Small intestine (tissue), 7 donors: ENCODE data around the gene KLK15. TPM values are rescaled to one million over a fixed set of nuclear protein-coding genes. Genes with fewer than 3 reads are reported as not detected.
A peak's percentile ranks its signal among the peaks of the same experiment; 100 is the strongest.

Experiments used
- DNase-seq, 2 donors: peaks; one replicate each; pipeline versions ENCODE4 v3.0.0 to v3.0.0-alpha.2; 2013
- FAIRE-seq: peaks from 2 replicates; lab custom pipeline; 2012; peaks lifted over from hg19 to GRCh38; lab: Jason Lieb, UNC
- H3K27ac ChIP-seq, 3 donors: one replicate each; pipeline ENCODE4 v1.5.1; 2013; ENCODE audit warnings: low read length in 2 of 3, mild to moderate bottlenecking in 2 of 3, control low read depth in 1 of 3, inconsistent platforms in 1 of 3, low read depth in 1 of 3, moderate library complexity in 1 of 3
- H3K27me3 ChIP-seq, 3 donors: one replicate each; pipeline ENCODE4 v1.6.1; 2013; ENCODE audit warnings: low read length in 3 of 3, inconsistent platforms in 1 of 3; ENCODE audit not compliant: control insufficient read depth in 3 of 3, insufficient read depth in 3 of 3
- H3K36me3 ChIP-seq, 3 donors: one replicate each; pipeline ENCODE4 v1.6.1; 2013; ENCODE audit warnings: low read length in 3 of 3, inconsistent platforms in 1 of 3, low read depth in 1 of 3, mild to moderate bottlenecking in 1 of 3, moderate library complexity in 1 of 3; ENCODE audit not compliant: control insufficient read depth in 3 of 3, insufficient read depth in 2 of 3
- H3K4me1 ChIP-seq, 3 donors: one replicate each; pipeline ENCODE4 v1.6.1; 2013; ENCODE audit warnings: low read length in 2 of 3, inconsistent platforms in 1 of 3, low read depth in 1 of 3, mild to moderate bottlenecking in 1 of 3, moderate library complexity in 1 of 3; ENCODE audit not compliant: control insufficient read depth in 3 of 3, insufficient read depth in 2 of 3
- H3K4me3 ChIP-seq, 3 donors: one replicate each; pipeline ENCODE4 v1.5.1; 2013; ENCODE audit warnings: low read length in 3 of 3, control low read depth in 1 of 3, inconsistent platforms in 1 of 3, low read depth in 1 of 3, mild to moderate bottlenecking in 1 of 3, moderate library complexity in 1 of 3
- H3K9me3 ChIP-seq, 2 donors: one replicate each; pipeline ENCODE4 v1.6.1; 2013; ENCODE audit warnings: low read depth in 1 of 2, low read length in 1 of 2; ENCODE audit not compliant: control insufficient read depth in 2 of 2, insufficient read depth in 1 of 2
- WGBS, 3 donors: extraction: QIAGEN DNeasy Blood & Tissue Kit; methylation state at CpG; one replicate each; pipeline ENCODE4 v1.1.7; 2013; 5-methylcytosine and 5-hydroxymethylcytosine counted together
- polyA plus RNA-seq, 4 donors: library from polyadenylated mRNA; stranded (reverse) in 3 of 4; unstranded in 1 of 4; fragments of 200-250 nt in 3 of 4; fragments of 120-200 nt in 1 of 4; gene quantifications; one replicate each; pipeline versions ENCODE4 v1.2.1 to v1.2.3, GENCODE V29; 2013
- donor health status: healthy with polysubstance abuse.
- donor health status: control.
- donor health status: control.
- donor health status: Bipolar disorder and iron deficiency.
- donor health status: healthy.

KLK15 gene
- polyA plus RNA-seq, 4 donors: 0.24 TPM; not detected in 3

- Histone ChIP-seq H3K27ac (no peak overlapping the region), H3K36me3 (no peaks in the 10 kb centered on the region), H3K4me3 (no peak overlapping the region), H3K9me3 (no peaks in the 10 kb centered on the region), H3K27me3 (peaks cover 0 to 5% (median 4%) of the 10 kb centered on the region in 3 donors), H3K4me1 (peaks cover 0 to 6% (median 0%) of the 10 kb centered on the region in 3 donors)
- no peak for FAIRE-seq
- DNase-seq: no peak
- 84 to 87% (median 86%) methylated on average over 8 of the region's 8 CpGs for WGBS, 3 donors
Measured at GRCh38 chr19:50832666-50833065, 708 bp downstream of the KLK15 start.

- peaks cover 0 to 3% of the 10 kb centered on the region in 2 donors for H3K9me3 ChIP-seq
- H3K4me3 ChIP-seq: no peak overlapping the region
- no peaks in the 10 kb centered on the region for H3K36me3 ChIP-seq
- peaks cover 0 to 6% (median 0%) of the 10 kb centered on the region in 3 donors for H3K4me1 ChIP-seq
- FAIRE-seq: no peak
- H3K27me3 ChIP-seq: peaks cover 0 to 4% (median 0%) of the 10 kb centered on the region in 3 donors
- no peak overlapping the region for H3K27ac ChIP-seq
- no peak for DNase-seq
- 76 to 83% (median 81%) methylated on average over 7 of the region's 7 CpGs for WGBS, 3 donors
Measured at GRCh38 chr19:50831026-50831396, 2.4 kb downstream of the KLK15 start.

DNA sequence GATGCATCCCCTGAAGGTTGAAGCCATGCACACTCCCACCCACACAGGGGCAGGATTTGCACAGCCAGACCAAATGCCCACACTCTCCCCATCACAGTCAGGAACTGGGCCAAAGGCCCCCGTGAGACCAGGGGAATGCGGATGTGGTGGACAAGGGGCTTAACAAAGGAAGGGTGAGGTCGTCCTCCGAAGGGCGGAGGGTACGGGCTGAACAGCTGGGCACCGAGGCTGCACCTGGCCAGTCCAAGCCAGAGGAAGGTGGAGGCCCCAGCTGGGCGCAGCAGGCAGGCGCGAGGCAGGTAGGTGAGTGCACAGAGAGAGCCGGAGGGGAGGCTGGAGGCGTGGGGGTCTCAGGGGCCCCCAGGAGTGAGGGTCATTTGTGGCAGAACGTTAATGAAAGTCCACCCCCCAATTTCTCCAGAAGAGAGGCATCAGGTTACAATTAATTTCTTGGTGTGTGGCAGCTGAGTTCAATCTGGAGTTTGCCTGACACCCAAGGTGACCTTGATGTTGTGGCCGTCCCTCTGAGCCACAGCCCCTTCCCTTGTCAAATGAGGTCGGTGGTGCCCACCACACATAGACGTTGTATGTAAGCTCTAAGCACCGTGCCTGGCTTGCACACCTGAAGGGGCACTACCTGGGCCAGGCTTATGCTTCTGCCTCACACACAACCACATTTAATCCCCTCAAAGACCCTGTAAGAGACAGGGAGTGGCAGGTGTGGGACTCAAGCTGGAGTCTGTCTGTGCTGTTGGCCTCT lies 2.9 kb downstream of the KLK15 start:
- Histone ChIP-seq H3K9me3 (peaks cover 0 to 3% of the 10 kb centered on the region in 2 donors), H3K27ac (no peak overlapping the region), H3K4me3 (no peak overlapping the region), H3K36me3 (no peaks in the 10 kb centered on the region), H3K27me3 (peaks cover 0 to 4% (median 0%) of the 10 kb centered on the region in 3 donors), H3K4me1 (peaks cover 0 to 4% (median 0%) of the 10 kb centered on the region in 3 donors)
- WGBS, 3 donors: 41 to 53% (median 50%) methylated on average over 17 of the region's 17 CpGs
- FAIRE-seq (no peak), DNase-seq (no peak)

- no peak for FAIRE-seq
- 62 to 74% (median 71%) methylated on average over 5 of the region's 5 CpGs for WGBS, 3 donors
Measured at GRCh38 chr19:50829801-50830200, 3.6 kb downstream of the KLK15 start.

DNA sequence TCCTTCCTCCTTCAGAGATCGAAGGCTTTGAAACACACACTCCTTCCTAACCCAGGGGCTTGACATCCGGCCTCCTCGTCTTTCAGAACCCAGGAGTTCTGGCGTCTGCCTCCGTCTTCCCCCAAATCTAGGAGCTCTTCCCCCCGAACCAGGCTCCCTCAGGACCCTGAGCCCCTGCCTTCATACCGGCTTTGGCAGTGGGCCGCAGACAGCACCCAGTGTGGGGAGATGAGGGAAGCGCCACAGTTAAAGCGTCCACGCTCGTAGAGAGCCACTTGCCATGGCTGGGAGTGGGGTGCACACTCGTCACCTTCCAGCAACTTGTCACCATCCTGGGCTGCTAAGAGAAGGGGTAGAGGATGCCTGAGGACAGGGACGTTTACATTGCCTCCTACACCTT lies 5.9 kb downstream of the KLK15 start:
- Histone ChIP-seq H3K27ac (no peak overlapping the region), H3K4me3 (no peak overlapping the region), H3K9me3 (peaks cover 0 to 3% of the 10 kb centered on the region in 2 donors), H3K4me1 (peaks cover 0 to 12% (median 2%) of the 10 kb centered on the region in 3 donors), H3K36me3 (no peaks in the 10 kb centered on the region), H3K27me3 (peaks cover 0 to 5% (median under 1%) of the 10 kb centered on the region in 3 donors)
- WGBS, 3 donors: 82 to 88% (median 85%) methylated on average over 14 of the region's 14 CpGs
- FAIRE-seq: no peak
- DNase-seq: no peak

More at GRCh38 chr19:50829801-50830200, 3.6 kb downstream of the KLK15 start:
- Histone ChIP-seq H3K27ac (no peak overlapping the region), H3K4me3 (no peak overlapping the region), H3K4me1 (no peaks in the 10 kb centered on the region), H3K27me3 (peaks cover 0 to 4% (median 0%) of the 10 kb centered on the region in 3 donors), H3K9me3 (peaks cover 0 to 3% of the 10 kb centered on the region in 2 donors), H3K36me3 (no peaks in the 10 kb centered on the region)
- DNase-seq: no peak

DNA sequence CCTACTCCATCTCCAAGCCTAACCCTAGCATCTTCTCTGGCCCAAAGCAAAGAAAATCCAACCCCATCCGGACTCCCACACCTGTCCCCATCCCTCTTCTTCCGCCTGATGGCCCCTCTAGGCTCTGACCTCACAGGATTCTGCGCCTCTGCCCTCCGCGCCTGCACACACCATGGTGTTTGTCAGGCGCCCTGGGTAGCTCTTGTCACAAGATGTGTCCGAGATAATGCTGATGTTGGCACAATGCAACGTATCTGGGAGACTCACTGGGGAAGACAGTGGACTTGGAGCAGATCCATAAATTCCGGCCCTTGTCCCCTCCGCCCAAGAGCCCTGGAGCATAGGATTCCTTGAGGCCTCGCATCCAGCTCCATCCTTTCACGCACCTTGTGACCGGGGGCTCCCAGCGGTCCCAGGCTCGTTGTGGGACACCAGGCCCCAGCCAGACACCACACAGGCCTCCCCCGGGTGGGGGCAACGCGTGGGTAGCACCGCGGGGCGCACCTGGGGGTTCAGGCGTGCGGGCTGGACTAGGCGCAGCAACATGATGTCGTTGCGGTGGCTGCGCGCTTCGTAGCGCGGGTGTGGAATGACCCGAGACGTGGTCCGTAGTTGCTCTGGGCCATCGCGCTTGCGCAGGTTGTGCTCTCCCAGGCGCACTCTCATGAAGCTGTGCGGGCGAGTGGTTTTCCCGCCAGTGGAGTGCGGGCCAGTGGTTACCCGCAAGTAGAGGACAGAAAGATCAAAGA lies 6.7 kb downstream of the KLK15 start:
- H3K36me3 ChIP-seq: no peaks in the 10 kb centered on the region
- H3K4me1 ChIP-seq: peaks cover 0 to 16% (median 2%) of the 10 kb centered on the region in 3 donors
- H3K9me3 ChIP-seq: peaks cover 0 to 3% of the 10 kb centered on the region in 2 donors
- no peak for DNase-seq
- FAIRE-seq: no peak
- peaks cover 0 to 7% (median 2%) of the 10 kb centered on the region in 3 donors for H3K27me3 ChIP-seq
- WGBS, 3 donors: 83 to 88% (median 88%) methylated on average over 41 to 43 of the region's 43 CpGs
- no peak overlapping the region for H3K27ac ChIP-seq
- H3K4me3 ChIP-seq: no peak overlapping the region

DNA sequence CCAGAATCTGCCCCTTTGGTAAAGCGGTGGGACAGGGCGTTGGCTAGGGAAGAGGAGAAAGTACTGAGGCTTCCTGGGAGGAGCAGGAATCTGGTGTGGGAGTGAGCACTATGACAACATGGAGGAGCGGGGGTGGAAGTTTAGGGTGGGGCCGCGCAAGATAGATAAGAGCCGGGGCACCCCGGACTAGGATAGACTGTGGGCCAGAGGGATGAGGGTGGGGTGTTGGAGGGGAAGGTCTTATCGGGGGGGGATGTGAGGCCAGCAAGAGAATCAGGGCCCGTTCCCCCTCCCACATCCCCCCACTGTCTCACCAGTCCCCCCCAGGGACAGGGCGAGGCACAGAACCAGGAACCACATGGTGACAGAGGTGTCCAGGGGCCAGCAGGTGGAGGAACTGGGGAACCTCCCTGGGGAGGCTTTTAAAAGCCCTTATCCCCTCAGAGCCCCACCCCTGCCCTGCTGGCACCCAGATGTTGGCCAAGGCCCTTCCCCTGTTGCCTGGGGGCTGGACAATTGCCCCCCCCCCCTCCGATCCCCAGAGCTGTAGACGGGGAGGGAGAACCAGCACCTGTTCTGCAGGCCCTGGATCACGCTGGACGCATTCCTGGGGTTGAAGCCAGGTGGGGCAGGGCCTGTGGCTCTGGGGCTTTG lies 9.9 kb downstream of the KLK15 start, which contains the start of gene KLK1:
Gene KLK1 (minus strand): TSS at position 399 of the 654 bp plus-strand sequence. CDS start 39 bp downstream, at position 360.
- peaks cover 0 to 18% (median 16%) of the 10 kb centered on the region in 3 donors for H3K27me3 ChIP-seq
- H3K4me1 ChIP-seq: peaks cover 0 to 40% (median 2%) of the 10 kb centered on the region in 3 donors
- no peak for FAIRE-seq
- peak; percentile 68 to 80 for DNase-seq
- peak within 1 kb of the TSS in 1 of 3 donors; percentile 28 for H3K27ac ChIP-seq
- H3K9me3 ChIP-seq: peaks cover 0 to 3% of the 10 kb centered on the region in 2 donors
- H3K4me3 ChIP-seq: no peak within 1 kb of the TSS
- 24 to 53% (median 26%) methylated on average over 13 to 14 of the region's 14 CpGs for WGBS, 3 donors
- H3K36me3 ChIP-seq: no peaks in the 10 kb centered on the region
